ENCODE results near the gene APLP2.

DNA sequence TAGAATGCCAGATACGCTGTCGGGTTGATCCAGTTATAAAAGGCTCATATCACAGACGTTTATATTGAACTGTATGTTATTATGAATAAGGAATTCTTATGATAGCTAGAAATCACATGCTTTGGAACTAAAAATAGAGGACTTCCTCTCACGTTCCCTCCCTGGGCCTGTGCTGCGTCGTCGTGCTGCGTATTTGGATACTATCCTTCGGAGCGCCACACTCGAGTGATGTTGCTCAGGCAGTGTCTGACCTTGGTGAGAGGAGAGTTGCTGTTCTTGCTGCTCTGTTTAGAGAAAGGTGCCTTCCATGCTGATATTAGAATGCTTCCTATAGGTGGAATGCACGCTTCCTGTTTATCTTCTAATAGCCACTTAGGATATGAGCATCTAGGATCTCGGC is 69.7 kb downstream of the APLP2 start:
- TF ChIP-seq EZH2 (IDR thresholded peaks at IDR 0.05; ENCODE audit: borderline replicate concordance, low read length): no peak
- TF ChIP-seq, protein P1, sequence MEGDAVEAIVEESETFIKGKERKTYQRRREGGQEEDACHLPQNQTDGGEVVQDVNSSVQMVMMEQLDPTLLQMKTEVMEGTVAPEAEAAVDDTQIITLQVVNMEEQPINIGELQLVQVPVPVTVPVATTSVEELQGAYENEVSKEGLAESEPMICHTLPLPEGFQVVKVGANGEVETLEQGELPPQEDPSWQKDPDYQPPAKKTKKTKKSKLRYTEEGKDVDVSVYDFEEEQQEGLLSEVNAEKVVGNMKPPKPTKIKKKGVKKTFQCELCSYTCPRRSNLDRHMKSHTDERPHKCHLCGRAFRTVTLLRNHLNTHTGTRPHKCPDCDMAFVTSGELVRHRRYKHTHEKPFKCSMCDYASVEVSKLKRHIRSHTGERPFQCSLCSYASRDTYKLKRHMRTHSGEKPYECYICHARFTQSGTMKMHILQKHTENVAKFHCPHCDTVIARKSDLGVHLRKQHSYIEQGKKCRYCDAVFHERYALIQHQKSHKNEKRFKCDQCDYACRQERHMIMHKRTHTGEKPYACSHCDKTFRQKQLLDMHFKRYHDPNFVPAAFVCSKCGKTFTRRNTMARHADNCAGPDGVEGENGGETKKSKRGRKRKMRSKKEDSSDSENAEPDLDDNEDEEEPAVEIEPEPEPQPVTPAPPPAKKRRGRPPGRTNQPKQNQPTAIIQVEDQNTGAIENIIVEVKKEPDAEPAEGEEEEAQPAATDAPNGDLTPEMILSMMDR (conservative IDR thresholded peaks at IDR 0.05 in 1 of 2, IDR thresholded peaks at IDR 0.05 in 1 of 2; ENCODE audit: extremely low read depth in 1 of 2, insufficient read depth in 1 of 2, low read depth in 1 of 2, low read length in 2 of 2): no peak

All from mammary epithelial cell (primary cell).